HG03558 (cell line): Measurements from ENCODE around the gene SRCAP.
"Not testable (repeated sequence)": the region's sequence is repeated elsewhere in the genome, so short reads cannot be mapped to it uniquely, and the experiment has no call there.

Experiments
- ATAC-seq: cut with Tn5 transposase; IDR thresholded peaks from one replicate; pipeline ENCODE4 v1.9.1; 2021; ENCODE audit warnings: moderate number of reproducible peaks; ENCODE audit not compliant: unreplicated experiment; ENCODE audit errors: extremely low read depth

The SRCAP gene

GRCh38 chr16:30663038-30663437 lies 35.9 kb upstream of the SRCAP start:
- no peak for ATAC-seq

- no peak for ATAC-seq
Observed at GRCh38 chr16:30663820-30664219, 35.2 kb upstream of the SRCAP start.

DNA sequence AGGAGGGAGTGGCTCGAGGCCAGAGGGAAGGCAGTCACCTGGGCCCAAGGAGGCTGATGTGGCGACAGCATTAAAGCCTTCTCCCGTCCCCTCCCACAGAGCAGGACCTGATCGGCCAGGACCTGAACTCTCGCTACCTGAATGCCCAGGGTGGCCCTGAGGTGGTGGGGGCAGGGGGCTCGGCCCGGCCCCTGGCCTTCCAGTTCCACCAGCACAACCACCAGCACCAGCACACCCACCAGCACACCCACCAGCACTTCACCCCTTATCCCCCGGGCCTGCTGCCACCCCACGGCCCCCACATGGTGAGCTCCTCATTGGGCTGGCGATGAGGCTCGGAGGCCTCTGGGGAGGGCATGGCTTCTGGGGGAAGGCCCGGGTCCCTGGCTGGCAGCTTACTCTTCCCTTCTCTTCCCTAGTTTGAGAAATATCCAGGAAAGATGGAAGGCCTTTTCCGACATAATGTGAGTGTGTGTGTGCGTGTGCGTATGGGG lies 34.3 kb upstream of the SRCAP start:
- no peak for ATAC-seq

DNA sequence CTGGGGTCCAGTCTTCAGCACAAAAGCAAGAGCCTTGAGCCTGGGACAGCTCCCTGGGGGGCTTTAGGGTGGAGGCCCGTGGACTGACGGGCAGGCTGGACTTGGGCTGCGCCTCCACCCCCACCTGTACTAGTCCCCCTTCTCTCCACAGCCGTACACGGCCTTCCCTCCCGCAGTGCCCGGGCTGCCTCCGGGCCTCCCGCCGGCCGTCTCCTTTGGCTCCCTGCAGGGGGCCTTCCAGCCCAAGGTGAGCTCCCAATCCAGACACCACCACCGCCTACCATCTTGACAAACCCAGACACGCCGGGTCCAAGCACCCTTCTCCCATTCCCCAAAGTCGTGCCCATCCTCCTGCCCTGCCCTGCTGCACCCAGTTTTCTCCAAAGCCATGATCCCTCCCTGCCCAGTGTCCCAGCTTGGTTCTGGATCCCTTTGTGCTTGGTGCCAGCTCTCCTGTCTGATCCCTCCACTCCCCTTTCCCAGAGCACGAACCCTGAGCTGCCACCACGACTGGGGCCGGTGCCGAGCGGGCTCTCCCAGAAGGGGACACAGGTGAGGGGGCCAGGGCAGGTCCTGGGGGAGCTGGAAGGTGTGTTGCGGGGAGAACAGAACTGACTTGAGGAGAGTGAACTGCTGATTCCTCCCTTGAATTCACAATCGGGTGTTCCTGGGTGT lies 33.7 kb upstream of the SRCAP start:
- no peak for ATAC-seq

GRCh38 chr16:30665830-30666190 lies 33.2 kb upstream of the SRCAP start:
- ATAC-seq = no peak

DNA sequence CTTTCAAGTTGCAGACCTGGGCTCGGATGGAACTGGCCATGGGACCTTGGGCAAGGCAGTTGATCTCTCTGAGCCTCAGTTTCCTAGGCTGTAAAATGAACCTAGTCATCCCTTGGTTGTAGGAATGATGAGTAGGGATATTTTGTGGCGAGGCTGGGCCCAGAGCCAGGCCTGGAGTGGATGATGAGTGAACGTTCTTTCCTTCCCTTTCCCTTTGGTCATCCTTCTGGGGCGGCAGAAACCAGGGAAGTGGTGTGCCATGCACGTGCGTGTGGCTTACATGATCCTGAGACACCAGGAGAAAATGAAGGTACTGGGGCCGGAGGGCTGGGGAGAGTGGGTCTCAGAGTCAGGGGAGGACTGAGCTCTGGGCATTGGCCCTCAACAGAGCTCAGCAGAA lies 32.3 kb upstream of the SRCAP start:
- no peak for ATAC-seq

DNA sequence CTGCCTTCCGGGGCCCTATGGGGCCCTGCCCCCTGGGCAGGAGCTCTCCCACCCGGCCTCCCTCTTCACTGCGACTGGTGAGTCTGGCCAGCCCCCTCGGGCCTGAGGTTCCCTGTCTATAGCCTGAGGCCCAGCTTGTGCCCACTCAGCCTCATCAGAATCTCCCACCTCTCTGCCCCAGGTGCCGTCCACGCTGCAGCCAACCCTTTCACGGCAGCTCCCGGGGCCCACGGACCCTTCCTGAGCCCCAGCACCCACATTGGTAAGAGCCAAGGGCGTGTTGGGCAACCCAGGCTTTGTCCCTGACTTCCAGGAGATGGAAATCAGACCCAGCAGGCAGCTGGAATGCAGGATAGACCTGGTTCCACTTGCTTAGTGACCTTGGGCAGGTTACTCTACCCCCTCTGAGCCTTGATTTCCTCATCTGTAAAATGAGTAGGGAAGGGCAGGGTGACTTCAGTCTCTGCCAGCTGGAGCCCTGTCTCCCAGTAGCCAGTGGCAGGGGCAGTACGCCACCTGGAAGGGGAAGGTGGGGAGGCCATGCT lies 31.5 kb upstream of the SRCAP start:
- no peak for ATAC-seq

- ATAC-seq = no peak
Observed at GRCh38 chr16:30668393-30668792, 30.6 kb upstream of the SRCAP start.

- ATAC-seq = no peak
Observed at GRCh38 chr16:30669026-30669902, 29.7 kb upstream of the SRCAP start.

- ATAC-seq = no peak
Observed at GRCh38 chr16:30669903-30670824, 28.8 kb upstream of the SRCAP start.

- ATAC-seq = no peak
Observed at GRCh38 chr16:30675143-30675542, 23.8 kb upstream of the SRCAP start.

- ATAC-seq = no peak
Observed at GRCh38 chr16:30677931-30678585, 20.9 kb upstream of the SRCAP start.

DNA sequence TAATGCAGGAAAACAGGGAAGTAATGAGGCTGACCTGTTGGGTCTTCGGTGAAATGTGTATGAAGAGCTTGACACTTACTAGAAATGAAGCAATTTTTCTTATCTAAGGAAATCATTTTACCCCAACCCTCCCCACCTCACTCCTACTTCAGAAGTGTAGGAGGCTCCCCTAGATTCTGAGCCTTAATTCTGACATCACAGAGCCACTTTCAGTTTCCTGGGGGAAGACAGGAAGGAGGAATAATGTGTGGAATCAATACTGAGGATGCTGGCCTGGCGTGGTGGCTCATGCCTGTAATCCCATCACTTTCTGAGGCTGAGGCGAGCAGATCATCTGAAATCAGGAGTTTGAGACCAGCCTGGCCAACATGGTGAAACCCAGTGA lies 20.4 kb upstream of the SRCAP start:
- no peak for ATAC-seq

DNA sequence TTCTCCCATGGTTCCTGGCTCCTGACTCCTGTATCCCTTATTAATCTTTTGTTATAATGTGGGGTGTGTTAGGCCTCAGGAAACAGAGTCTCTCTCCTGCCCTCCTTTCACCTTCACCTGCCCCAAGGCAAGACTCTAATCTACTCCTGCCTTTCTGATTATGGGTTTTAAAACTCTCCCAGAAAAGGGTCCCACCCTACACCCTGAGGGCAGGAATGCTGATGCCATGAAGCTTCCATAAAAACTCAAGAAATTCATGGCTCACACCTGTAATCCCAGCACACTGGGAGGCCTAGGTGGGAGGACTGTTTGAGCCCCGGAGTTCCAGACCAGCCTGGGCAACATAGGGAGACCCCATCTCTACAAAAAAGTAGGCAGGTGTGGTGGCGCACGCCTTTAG lies 18.6 kb upstream of the SRCAP start:
- no peak for ATAC-seq

DNA sequence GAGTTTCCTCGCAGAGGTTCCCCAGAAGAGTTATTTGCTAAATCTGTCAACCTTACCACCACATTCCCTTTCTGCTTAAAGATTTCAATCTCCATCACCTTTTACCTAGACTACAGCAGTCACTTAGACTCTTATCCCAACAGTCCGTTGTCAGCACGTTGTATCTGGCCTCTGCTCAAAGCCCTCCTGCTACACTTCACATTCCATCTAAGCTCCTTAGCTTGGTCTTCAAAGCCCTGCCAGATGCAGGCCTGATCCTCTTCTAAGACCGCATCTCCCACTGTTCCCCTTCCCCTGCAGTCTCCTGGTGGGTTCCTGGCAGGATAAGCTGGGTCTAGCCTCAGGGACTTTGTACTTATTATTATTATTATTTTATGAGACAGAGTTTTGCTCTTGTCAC lies 10.3 kb upstream of the SRCAP start:
- no peak for ATAC-seq

- ATAC-seq = no peak
Observed at GRCh38 chr16:30691907-30692306, 7.1 kb upstream of the SRCAP start.

DNA sequence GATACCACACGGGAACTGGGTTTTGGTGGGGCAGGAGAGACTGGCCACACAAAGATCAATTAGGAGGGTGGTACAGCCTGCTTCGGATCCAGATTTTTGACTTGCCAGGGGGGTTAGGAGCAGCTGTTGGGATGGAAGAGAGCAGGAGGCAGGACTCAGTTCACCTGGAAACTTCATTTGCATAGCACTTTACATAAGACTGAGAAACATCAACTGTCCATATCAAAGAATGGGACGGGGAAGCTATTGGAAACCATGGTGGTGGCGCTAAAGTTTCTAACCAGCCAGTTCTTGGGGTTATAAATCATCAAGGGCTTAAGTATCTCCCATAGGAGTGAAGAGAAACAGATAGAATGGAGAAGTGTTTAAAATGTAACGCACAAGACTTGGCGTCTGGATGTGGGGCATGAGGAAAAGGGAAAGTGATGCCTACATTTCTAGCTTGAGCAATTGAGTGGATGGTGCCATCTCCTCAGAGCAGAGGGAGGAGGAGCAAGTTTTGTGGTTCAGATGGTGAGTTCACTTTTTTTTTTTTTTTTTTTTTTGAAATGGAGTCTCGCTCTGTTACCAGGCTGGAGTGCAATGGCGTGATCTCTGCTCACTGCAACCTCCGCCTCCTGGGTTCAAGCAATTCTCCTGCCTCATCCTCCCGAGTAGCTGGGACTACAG lies 6.4 kb upstream of the SRCAP start:
- no peak for ATAC-seq

GRCh38 chr16:30694926-30695693 lies 3.9 kb upstream of the SRCAP start:
- no peak for ATAC-seq

GRCh38 chr16:30696646-30697045 lies 2.3 kb upstream of the SRCAP start:
- ATAC-seq = not testable (repeated sequence)
